Left lung (tissue), 10 donors: ENCODE data around the gene OBI1. TPM values are rescaled to one million over a fixed set of nuclear protein-coding genes. Genes with fewer than 3 reads are reported as not detected.

ENCODE experiments used
- ATAC-seq: fragments of 200-7000 bp; cut with Tn5 transposase; one replicate; pipeline ENCODE4 v1.9.1; 2020; ENCODE audit warnings: moderate library complexity
- DNase-seq, 4 donors: peaks; one replicate each; pipeline ENCODE4 v3.0.0-alpha.2; 2013 to 2020
- H3K27ac ChIP-seq, 2 donors: fragments of 200-600 bp; sonication (generic) in 1 of 2; one replicate each; pipeline versions ENCODE4 v1.5.0 to v1.8.0; 2020 to 2021
- H3K27me3 ChIP-seq, 2 donors: fragments of 200-600 bp; sonication (generic) in 1 of 2; one replicate each; pipeline versions ENCODE4 v1.5.0 to v1.8.0; 2020 to 2021
- H3K36me3 ChIP-seq, 2 donors: fragments of 200-600 bp; sonication (generic) in 1 of 2; one replicate each; pipeline versions ENCODE4 v1.5.0 to v1.8.0; 2020 to 2021
- H3K4me1 ChIP-seq, 2 donors: fragments of 200-600 bp; one replicate each; pipeline ENCODE4 v1.8.0; 2021
- H3K4me3 ChIP-seq, 2 donors: fragments of 200-600 bp; sonication (generic) in 1 of 2; one replicate each; pipeline versions ENCODE4 v1.5.0 to v1.8.0; 2020 to 2021; ENCODE audit warnings: mild to moderate bottlenecking in 1 of 2
- H3K9me3 ChIP-seq, 2 donors: fragments of 200-600 bp; sonication (generic) in 1 of 2; one replicate each; pipeline versions ENCODE4 v1.5.0 to v1.8.0; 2020 to 2021
- intact Hi-C, 2 donors: fragments of 100-400 bp; cut with DNase I; formaldehyde crosslinking; loops; one replicate each; pipeline versions ENCODE4 v1.11.2 to v1.14.2; 2022
- polyA plus RNA-seq, 6 donors: library from polyadenylated mRNA; unstranded; fragments of 120-200 nt; gene quantifications; one replicate each; pipeline ENCODE4 v1.2.1, GENCODE V29; 2013; ENCODE audit not compliant: insufficient read length in 6 of 6
- total RNA-seq, 2 donors: library from RNA; stranded (reverse); fragmentation: NEBNext Ultra II Directional; extraction: Animal tissue kit (Norgen Biotek cat#: 25700); gene quantifications; one replicate each; pipeline ENCODE4 v1.2.1, GENCODE V29; 2021
- TF ChIP-seq, protein P1 (sequence below), 2 donors: fragments of 200-600 bp; sonication (generic) in 1 of 2; IDR thresholded peaks; one replicate each; pipeline versions ENCODE4 v1.5.0 to v1.8.0; 2021; ENCODE audit warnings: antibody characterized with exemption in 2 of 2
- donor health status: DM: no; HTN: yes; CAD: no.
- donor health status: DM: no; HTN: no; CAD: no.

Gene OBI1
- total and polyA plus RNA-seq, 8 donors, result 7.1 to 22.7 (median 20.3) TPM

DNA sequence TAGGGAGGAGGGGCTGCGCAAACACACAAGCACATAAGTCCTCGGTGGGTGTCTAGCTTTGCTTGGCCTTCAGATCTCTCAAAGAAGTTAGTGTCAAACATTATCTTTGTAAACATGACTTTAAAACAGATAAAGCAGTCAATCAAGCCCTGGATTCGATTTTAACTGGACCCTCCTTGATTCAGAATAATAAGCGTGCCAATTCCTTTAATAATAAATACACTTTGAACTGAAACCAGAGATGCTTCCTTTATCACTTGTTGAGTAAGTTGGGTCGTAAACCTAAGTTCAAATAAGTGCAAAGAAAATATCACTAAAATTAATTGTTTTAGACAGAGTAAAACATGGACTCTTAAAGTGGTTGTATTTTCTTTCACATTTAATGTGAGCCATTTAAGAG, 86.5 kb downstream of the OBI1 start:
- H3K4me1 ChIP-seq, result no peaks in the 10 kb centered on the region
- H3K36me3 ChIP-seq, result no peaks in the 10 kb centered on the region
- TF ChIP-seq, protein P1, sequence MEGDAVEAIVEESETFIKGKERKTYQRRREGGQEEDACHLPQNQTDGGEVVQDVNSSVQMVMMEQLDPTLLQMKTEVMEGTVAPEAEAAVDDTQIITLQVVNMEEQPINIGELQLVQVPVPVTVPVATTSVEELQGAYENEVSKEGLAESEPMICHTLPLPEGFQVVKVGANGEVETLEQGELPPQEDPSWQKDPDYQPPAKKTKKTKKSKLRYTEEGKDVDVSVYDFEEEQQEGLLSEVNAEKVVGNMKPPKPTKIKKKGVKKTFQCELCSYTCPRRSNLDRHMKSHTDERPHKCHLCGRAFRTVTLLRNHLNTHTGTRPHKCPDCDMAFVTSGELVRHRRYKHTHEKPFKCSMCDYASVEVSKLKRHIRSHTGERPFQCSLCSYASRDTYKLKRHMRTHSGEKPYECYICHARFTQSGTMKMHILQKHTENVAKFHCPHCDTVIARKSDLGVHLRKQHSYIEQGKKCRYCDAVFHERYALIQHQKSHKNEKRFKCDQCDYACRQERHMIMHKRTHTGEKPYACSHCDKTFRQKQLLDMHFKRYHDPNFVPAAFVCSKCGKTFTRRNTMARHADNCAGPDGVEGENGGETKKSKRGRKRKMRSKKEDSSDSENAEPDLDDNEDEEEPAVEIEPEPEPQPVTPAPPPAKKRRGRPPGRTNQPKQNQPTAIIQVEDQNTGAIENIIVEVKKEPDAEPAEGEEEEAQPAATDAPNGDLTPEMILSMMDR (IDR thresholded peaks at IDR 0.05), result no peak
- H3K27ac ChIP-seq, result no peak overlapping the region
- no peak overlapping the region for H3K4me3 ChIP-seq
- H3K27me3 ChIP-seq, result no peaks in the 10 kb centered on the region
- DNase-seq, result no peak
- intact Hi-C loops, result no loop called here
- no peak for ATAC-seq
- no peaks in the 10 kb centered on the region for H3K9me3 ChIP-seq

DNA sequence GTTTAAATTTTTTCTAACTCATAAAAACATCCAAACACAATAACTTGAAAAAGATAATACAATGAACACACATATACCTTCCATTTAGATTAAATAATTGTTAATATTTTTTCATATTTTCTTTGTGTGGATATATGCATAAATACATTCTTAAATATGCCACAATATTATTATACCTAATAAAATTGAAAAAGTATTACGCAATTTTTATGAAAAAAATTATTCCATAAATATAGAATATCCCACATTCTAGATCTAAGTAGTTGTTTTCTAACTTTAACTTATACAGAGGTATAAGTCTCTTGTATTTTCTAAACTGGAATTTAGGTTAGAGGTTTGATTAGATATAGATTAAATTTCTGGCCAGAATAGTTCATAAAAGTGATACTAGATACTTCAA, 89.9 kb downstream of the OBI1 start:
- Histone ChIP-seq H3K36me3 (no peaks in the 10 kb centered on the region), H3K9me3 (no peaks in the 10 kb centered on the region), H3K4me1 (no peaks in the 10 kb centered on the region), H3K27me3 (peaks cover 4 to 7% of the 10 kb centered on the region in 2 donors), H3K27ac (no peak overlapping the region), H3K4me3 (no peak overlapping the region)
- TF ChIP-seq, protein P1 (IDR thresholded peaks at IDR 0.05), result no peak
- DNase-seq (no peak), ATAC-seq (no peak)
- intact Hi-C loops, result no loop called here

DNA sequence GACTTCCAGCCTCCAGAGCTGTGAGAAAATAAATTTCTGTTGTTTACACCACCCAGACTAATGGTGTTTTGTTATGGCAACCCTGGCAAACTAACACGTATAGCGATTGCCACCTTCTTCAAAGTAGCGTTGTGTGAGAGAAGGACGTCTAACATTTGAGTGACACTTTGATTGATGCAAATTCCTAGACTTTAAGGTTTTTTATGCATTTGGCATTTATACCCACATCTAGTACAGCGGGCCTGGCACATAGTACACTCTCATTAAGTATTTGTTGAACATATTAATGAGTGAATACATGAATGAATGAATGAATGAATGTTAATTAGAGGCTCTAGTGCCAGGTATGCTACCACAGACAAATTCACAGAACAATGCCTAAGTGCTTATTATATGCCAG, 92.3 kb downstream of the OBI1 start:
- intact Hi-C loops, result no loop called here
- TF ChIP-seq, protein P1 (IDR thresholded peaks at IDR 0.05), result no peak
- ATAC-seq, result no peak
- Histone ChIP-seq H3K4me1 (no peaks in the 10 kb centered on the region), H3K36me3 (no peaks in the 10 kb centered on the region), H3K4me3 (no peak overlapping the region), H3K27me3 (peaks cover 4 to 16% of the 10 kb centered on the region in 2 donors), H3K27ac (no peak overlapping the region), H3K9me3 (no peaks in the 10 kb centered on the region)
- DNase-seq, result no peak

Other genes starting within 250 kb of the OBI1 start
- gene POU4F1, start 55.6 kb downstream of the OBI1 start, total RNA-seq, result not detected
- under 1 TPM in 2 of 6 donors, not detected in 4; 0.15 TPM for gene POU4F1, start 55.6 kb downstream of the OBI1 start, polyA plus RNA-seq